Loucy (cell line): ENCODE data around the gene SLC17A8.

Source experiments
- EZH2phosphoT487 ChIP-seq: fragments of 200-600 bp; IDR thresholded peaks from 2 replicates; pipeline ENCODE4 v1.6.1; 2018; ENCODE audit warnings: antibody characterized with exemption, mild to moderate bottlenecking, moderate library complexity, borderline replicate concordance
- TF ChIP-seq, protein P1 (sequence below): fragments of 200-600 bp; sonication (generic); conservative IDR thresholded peaks from 2 replicates; pipeline ENCODE4 v1.5.1; 2014; ENCODE audit warnings: mild to moderate bottlenecking, antibody characterized with exemption, low read length

GRCh38 chr12:100337727-100338126, 19.1 kb upstream of the SLC17A8 start:
- TF ChIP-seq, protein P1, sequence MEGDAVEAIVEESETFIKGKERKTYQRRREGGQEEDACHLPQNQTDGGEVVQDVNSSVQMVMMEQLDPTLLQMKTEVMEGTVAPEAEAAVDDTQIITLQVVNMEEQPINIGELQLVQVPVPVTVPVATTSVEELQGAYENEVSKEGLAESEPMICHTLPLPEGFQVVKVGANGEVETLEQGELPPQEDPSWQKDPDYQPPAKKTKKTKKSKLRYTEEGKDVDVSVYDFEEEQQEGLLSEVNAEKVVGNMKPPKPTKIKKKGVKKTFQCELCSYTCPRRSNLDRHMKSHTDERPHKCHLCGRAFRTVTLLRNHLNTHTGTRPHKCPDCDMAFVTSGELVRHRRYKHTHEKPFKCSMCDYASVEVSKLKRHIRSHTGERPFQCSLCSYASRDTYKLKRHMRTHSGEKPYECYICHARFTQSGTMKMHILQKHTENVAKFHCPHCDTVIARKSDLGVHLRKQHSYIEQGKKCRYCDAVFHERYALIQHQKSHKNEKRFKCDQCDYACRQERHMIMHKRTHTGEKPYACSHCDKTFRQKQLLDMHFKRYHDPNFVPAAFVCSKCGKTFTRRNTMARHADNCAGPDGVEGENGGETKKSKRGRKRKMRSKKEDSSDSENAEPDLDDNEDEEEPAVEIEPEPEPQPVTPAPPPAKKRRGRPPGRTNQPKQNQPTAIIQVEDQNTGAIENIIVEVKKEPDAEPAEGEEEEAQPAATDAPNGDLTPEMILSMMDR = no peak
- no peak for TF ChIP-seq EZH2phosphoT487
